ENCODE measurements around the gene SEPTIN1.

The SEPTIN1 gene, protein sequence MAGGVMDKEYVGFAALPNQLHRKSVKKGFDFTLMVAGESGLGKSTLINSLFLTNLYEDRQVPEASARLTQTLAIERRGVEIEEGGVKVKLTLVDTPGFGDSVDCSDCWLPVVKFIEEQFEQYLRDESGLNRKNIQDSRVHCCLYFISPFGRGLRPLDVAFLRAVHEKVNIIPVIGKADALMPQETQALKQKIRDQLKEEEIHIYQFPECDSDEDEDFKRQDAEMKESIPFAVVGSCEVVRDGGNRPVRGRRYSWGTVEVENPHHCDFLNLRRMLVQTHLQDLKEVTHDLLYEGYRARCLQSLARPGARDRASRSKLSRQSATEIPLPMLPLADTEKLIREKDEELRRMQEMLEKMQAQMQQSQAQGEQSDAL

GRCh38 chr16:30382111-30382881, at the start of gene SEPTIN1:
Gene SEPTIN1, minus strand, starts transcription at chr16:30382561. Its CDS starts 19 bp downstream, at chr16:30382542.
- TF ChIP-seq, protein P1, sequence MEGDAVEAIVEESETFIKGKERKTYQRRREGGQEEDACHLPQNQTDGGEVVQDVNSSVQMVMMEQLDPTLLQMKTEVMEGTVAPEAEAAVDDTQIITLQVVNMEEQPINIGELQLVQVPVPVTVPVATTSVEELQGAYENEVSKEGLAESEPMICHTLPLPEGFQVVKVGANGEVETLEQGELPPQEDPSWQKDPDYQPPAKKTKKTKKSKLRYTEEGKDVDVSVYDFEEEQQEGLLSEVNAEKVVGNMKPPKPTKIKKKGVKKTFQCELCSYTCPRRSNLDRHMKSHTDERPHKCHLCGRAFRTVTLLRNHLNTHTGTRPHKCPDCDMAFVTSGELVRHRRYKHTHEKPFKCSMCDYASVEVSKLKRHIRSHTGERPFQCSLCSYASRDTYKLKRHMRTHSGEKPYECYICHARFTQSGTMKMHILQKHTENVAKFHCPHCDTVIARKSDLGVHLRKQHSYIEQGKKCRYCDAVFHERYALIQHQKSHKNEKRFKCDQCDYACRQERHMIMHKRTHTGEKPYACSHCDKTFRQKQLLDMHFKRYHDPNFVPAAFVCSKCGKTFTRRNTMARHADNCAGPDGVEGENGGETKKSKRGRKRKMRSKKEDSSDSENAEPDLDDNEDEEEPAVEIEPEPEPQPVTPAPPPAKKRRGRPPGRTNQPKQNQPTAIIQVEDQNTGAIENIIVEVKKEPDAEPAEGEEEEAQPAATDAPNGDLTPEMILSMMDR (conservative IDR thresholded peaks at IDR 0.05; ENCODE audit: low read length), result no peak
- no peak for DNase-seq (ENCODE audit: low read depth)
- H3K4me3 ChIP-seq (ENCODE audit: low read length), result no peak within 1 kb of the TSS

- no peak for DNase-seq (ENCODE audit: low read depth)
- peak overlapping the region; percentile 89 for H3K4me3 ChIP-seq (ENCODE audit: low read length)
- TF ChIP-seq, protein P1 (conservative IDR thresholded peaks at IDR 0.05; ENCODE audit: low read length), result no peak
Measured at GRCh38 chr16:30430428-30430970, 48.1 kb upstream of the SEPTIN1 start.

GRCh38 chr16:30429678-30430427, 47.5 kb upstream of the SEPTIN1 start, which contains the start of gene DCTPP1:
Gene DCTPP1, minus strand, starts transcription at chr16:30430030. Its CDS starts 50 bp downstream, at chr16:30429980.
- TF ChIP-seq, protein P1 (conservative IDR thresholded peaks at IDR 0.05; ENCODE audit: low read length), result peak; percentile 63
- peak within 1 kb of the TSS; percentile 89 for H3K4me3 ChIP-seq (ENCODE audit: low read length)
- DNase-seq (ENCODE audit: low read depth), result peak; percentile 96

GRCh38 chr16:30429418-30429677, 47.0 kb upstream of the SEPTIN1 start:
- TF ChIP-seq, protein P1 (conservative IDR thresholded peaks at IDR 0.05; ENCODE audit: low read length), result no peak
- peak overlapping the region; percentile 89 for H3K4me3 ChIP-seq (ENCODE audit: low read length)
- DNase-seq (ENCODE audit: low read depth), result no peak

- no peak overlapping the region for H3K4me3 ChIP-seq (ENCODE audit: low read length)
- DNase-seq (ENCODE audit: low read depth), result no peak
- TF ChIP-seq, protein P1 (conservative IDR thresholded peaks at IDR 0.05; ENCODE audit: low read length), result no peak
Measured at GRCh38 chr16:30428055-30428454, 45.7 kb upstream of the SEPTIN1 start.

GRCh38 chr16:30421010-30421409, 38.6 kb upstream of the SEPTIN1 start:
- TF ChIP-seq, protein P1 (conservative IDR thresholded peaks at IDR 0.05; ENCODE audit: low read length), result no peak
- no peak for DNase-seq (ENCODE audit: low read depth)
- no peak overlapping the region for H3K4me3 ChIP-seq (ENCODE audit: low read length)
